DMS79 treated with DMSO at 0.1 percent for 48 hours (cell line): ENCODE measurements around the gene SKIDA1.

Experiments
- DNase-seq: peaks from one replicate; lab custom pipeline; 2025; lab: John Stamatoyannopoulos, UW

The SKIDA1 gene

DNA sequence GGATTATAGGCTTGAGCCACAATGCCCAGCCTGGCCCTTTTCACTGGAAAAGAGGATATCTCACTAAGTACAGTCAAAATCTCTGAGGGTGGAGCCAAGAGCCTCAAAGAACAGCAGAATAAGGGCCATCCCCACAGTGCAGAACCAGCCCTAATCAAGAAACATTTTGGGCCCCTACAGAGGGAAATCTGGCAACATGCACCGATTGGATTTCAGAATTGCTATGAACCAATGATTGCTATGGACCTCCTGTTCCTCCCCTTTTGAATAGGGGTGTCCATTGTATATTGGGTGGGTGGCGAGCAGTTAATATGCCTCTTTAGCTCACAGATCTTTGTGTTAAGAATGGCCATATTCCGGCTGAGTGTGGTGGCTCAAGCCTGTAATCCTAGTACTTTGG lies 42.7 kb downstream of the SKIDA1 start:
- DNase-seq = no peak

DNA sequence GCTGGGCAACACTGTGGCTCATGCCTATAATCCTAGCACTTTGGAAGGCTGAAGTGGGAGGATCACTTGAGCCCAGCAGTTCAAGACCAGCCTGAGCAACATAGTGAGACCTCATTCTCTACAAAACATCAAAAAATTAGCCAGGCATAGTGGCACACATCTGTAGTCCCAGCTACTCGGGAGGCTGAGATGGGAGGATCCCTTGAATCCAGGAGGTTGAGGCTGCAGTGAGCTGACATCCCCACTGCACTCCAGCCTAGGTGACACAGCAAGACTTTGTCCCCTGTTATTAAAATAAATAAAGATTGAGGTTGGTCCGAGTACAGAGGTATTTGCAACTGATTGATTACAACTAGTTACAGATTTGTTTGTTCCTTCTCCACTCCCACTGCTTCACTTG lies 44.1 kb downstream of the SKIDA1 start:
- DNase-seq = no peak

- no peak for DNase-seq
These were observed 45.7 kb downstream of the SKIDA1 start for GRCh38 chr10:21479570-21480315.

DNA sequence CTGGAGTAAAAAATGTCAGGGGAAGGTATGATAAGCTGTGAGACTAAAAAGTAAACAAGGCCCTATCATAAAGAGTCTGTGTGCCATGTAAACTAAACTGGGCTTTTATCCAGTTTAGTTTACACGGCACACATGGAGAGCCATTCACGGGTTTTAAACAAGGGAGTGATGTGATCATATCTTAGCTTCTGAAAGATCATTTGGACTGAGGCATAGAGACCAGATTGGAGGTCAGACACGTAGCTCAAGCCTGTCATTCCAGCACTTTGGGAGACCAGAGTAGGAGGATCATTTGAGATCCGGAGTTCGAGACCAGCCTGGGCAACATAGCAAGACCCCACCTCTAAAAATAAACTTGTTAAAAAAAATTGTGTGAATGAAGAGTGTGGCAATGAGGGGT lies 50.1 kb downstream of the SKIDA1 start:
- DNase-seq = no peak

- no peak for DNase-seq
These were observed 51.9 kb downstream of the SKIDA1 start for GRCh38 chr10:21473541-21473940.

DNA sequence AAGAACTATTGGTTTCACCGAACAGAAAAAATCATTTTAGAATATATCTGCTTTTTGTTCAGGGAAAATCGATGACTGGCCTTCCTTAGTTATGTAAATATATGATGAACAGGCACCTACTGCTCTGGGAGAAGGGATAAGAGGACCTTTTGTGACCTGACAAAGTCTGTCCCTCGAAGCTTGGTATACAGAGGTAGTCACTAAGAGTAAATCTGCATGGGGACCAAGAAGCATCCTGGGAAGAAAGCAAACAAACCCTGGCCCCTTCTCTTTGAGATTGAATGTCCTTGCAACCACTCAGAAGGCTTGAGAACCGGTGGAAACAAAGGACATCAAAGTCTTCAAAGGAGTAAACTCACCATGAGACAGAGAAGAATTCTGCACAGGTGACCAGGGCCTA lies 52.3 kb downstream of the SKIDA1 start:
- DNase-seq = no peak

- DNase-seq = no peak
These were observed 57.4 kb downstream of the SKIDA1 start for GRCh38 chr10:21468086-21468485.

- DNase-seq = no peak
These were observed 57.8 kb downstream of the SKIDA1 start for GRCh38 chr10:21467633-21468032.

GRCh38 chr10:21464134-21464533 lies 61.3 kb downstream of the SKIDA1 start:
- DNase-seq = no peak
